MCF 10A (cell line): Measurements from ENCODE around the gene RAD51B. TPM values are rescaled to one million over a fixed set of nuclear protein-coding genes. Genes with fewer than 3 reads are reported as not detected.
A peak's percentile ranks its signal among the peaks of the same experiment; 100 is the strongest.

ENCODE experiments used
- BruUV-seq: library from RNA; stranded (reverse); fragments of 400-500 nt; replicated peaks from 2 replicates; lab custom pipeline; 2021; lab: Mats Ljungman, UMichigan
- CTCF ChIA-PET: fragments of 300-600 bp; sonication (Branson Sonifier 250); formaldehyde crosslinking; extraction: SDS; loops from one replicate; lab custom pipeline; 2021; ENCODE audit warnings: antibody characterized with exemption, inconsistent platforms; lab: Yijun Ruan, JAX
- POLR2A ChIA-PET: fragments of 300-600, 350-650 bp; sonication (Branson Sonifier 250); formaldehyde crosslinking; extraction: SDS; loops from one replicate; lab custom pipeline; 2020; ENCODE audit warnings: antibody characterized with exemption, inconsistent platforms; lab: Yijun Ruan, JAX
- DNase-seq: peaks from one replicate; pipeline ENCODE4 v3.0.0-alpha.2; 2018; ENCODE audit not compliant: unreplicated experiment
- H3K27ac Mint-ChIP-seq: one replicate; pipeline ENCODE4 v1.8.0; 2022; ENCODE audit warnings: mild to moderate bottlenecking, low read depth, mixed read lengths; ENCODE audit not compliant: unreplicated experiment
- H3K27me3 Mint-ChIP-seq: one replicate; pipeline ENCODE4 v1.8.0; 2022; ENCODE audit warnings: mixed read lengths; ENCODE audit not compliant: insufficient read depth, unreplicated experiment
- H3K36me3 Mint-ChIP-seq: one replicate; pipeline ENCODE4 v1.8.0; 2022; ENCODE audit warnings: mild to moderate bottlenecking, moderate library complexity, mixed read lengths; ENCODE audit not compliant: insufficient read depth, unreplicated experiment
- H3K4me1 Mint-ChIP-seq: one replicate; pipeline ENCODE4 v1.8.0; 2022; ENCODE audit warnings: mixed read lengths; ENCODE audit not compliant: insufficient read depth, unreplicated experiment
- H3K4me3 Mint-ChIP-seq: one replicate; pipeline ENCODE4 v1.8.0; 2022; ENCODE audit warnings: mild to moderate bottlenecking, moderate library complexity, mixed read lengths; ENCODE audit not compliant: unreplicated experiment
- H3K9me3 Mint-ChIP-seq: one replicate; pipeline ENCODE4 v1.8.0; 2022; ENCODE audit warnings: mixed read lengths; ENCODE audit not compliant: unreplicated experiment
- CTCF ChIP-seq: fragments of 200-600 bp; IDR thresholded peaks from one replicate; pipeline ENCODE4 v1.8.0; 2022; ENCODE audit warnings: antibody characterized with exemption, mild to moderate bottlenecking; ENCODE audit not compliant: unreplicated experiment
- intact Hi-C: fragments of 100-400 bp; cut with micrococcal nuclease; formaldehyde crosslinking; loops from 2 replicates; pipeline ENCODE4 v1.14.1; 2022
- total RNA-seq: library from RNA; stranded (reverse); gene quantifications from 2 replicates; pipeline ENCODE4 v1.2.3, GENCODE V29; 2022

The RAD51B gene
- total RNA-seq, 1 experiment from 2014 or later = 14.6 TPM

- Mint-ChIP-seq H3K4me3 (peak overlapping the region; percentile 69), H3K4me1 (peaks cover 84% of the 10 kb centered on the region), H3K9me3 (no peaks in the 10 kb centered on the region), H3K27ac (peak overlapping the region; percentile 98), H3K36me3 (peaks cover 14% of the 10 kb centered on the region), H3K27me3 (no peaks in the 10 kb centered on the region)
- peak; percentile 99 for DNase-seq
- TSS peak; percentile 78 for BruUV-seq
- TF ChIP-seq CTCF = no peak
- ChIA-PET CTCF (interaction anchor here (0.6 to 2.1 kb wide), 11 partner anchors 26 to 603 kb away, joined by 3 to 8 read pairs (median 4); no protein-coding TSS in a partner anchor), POLR2A (interaction anchor here (0.6 to 6.9 kb wide), 59 partner anchors 8 to 682 kb away, joined by 3 to 403 read pairs (median 5); partner anchors contain the start of gene ZFP36L1)
- intact Hi-C loops = loop anchor here (1.0 to 5.0 kb wide), 8 partner anchors 83 to 605 kb away; no protein-coding TSS in a partner anchor
Measured at GRCh38 chr14:68547305-68548193, 728.0 kb downstream of the RAD51B start.

- TF ChIP-seq CTCF = no peak
- BruUV-seq = no TSS peak
- peak; percentile 98 for DNase-seq
- CTCF ChIA-PET = interaction anchor here (0.6 to 1.5 kb wide), 7 partner anchors 80 to 277 kb away, joined by 3 to 7 read pairs (median 3); no protein-coding TSS in a partner anchor
- POLR2A ChIA-PET = interaction anchor here (0.6 to 6.9 kb wide), 43 partner anchors 12 to 615 kb away, joined by 3 to 403 read pairs (median 6); partner anchors contain the start of gene ZFP36L1
- Mint-ChIP-seq H3K36me3 (peaks cover 9% of the 10 kb centered on the region), H3K27me3 (no peaks in the 10 kb centered on the region), H3K4me3 (peak overlapping the region; percentile 69), H3K4me1 (peaks cover 86% of the 10 kb centered on the region), H3K27ac (peak overlapping the region; percentile 98), H3K9me3 (no peaks in the 10 kb centered on the region)
- intact Hi-C loops = loop anchor here (1.0 to 5.0 kb wide), 4 partner anchors 147 to 606 kb away; no protein-coding TSS in a partner anchor
Measured at GRCh38 chr14:68548194-68549076, 728.9 kb downstream of the RAD51B start.

GRCh38 chr14:68550338-68550715, 730.7 kb downstream of the RAD51B start:
- peaks cover 85% of the 10 kb centered on the region for H3K4me1 Mint-ChIP-seq
- peak overlapping the region; percentile 98 for H3K27ac Mint-ChIP-seq
- H3K36me3 Mint-ChIP-seq = peaks cover 9% of the 10 kb centered on the region
- ChIA-PET CTCF (interaction anchor here (0.6 to 1.9 kb wide), 5 partner anchors 15 to 300 kb away, joined by 3 to 5 read pairs (median 3); no protein-coding TSS in a partner anchor), POLR2A (interaction anchor here (0.6 to 6.9 kb wide), 21 partner anchors 14 to 607 kb away, joined by 3 to 403 read pairs (median 11); partner anchors contain the start of gene ZFP36L1)
- peak; percentile 81 for DNase-seq
- intact Hi-C loops = loop anchor here (1.0 kb wide), 1 partner anchor 28 kb away; no protein-coding TSS in a partner anchor
- no peaks in the 10 kb centered on the region for H3K27me3 Mint-ChIP-seq
- peak overlapping the region; percentile 28 for H3K4me3 Mint-ChIP-seq
- BruUV-seq = no TSS peak
- no peak for TF ChIP-seq CTCF
- no peaks in the 10 kb centered on the region for H3K9me3 Mint-ChIP-seq
